Neural progenitor cell (in vitro differentiated cells): ENCODE results near the gene P4HA2. TPM values are rescaled to one million over a fixed set of nuclear protein-coding genes. Genes with fewer than 3 reads are reported as not detected.

Source experiments
- DNase-seq: peaks from one replicate; pipeline ENCODE4 v3.0.0-alpha.2; 2016; ENCODE audit warnings: low spot score
- H2AFZ ChIP-seq: fragments of 200-600 bp; sonication (generic); replicated peaks from 2 replicates; pipeline ENCODE4 v1.6.1; 2016; ENCODE audit warnings: antibody characterized with exemption
- H3F3A ChIP-seq: fragments of 200-600 bp; sonication (generic); 2 replicates; pipeline ENCODE4 v1.6.1; 2016; ENCODE audit warnings: antibody characterized with exemption, low read depth
- H3K27ac ChIP-seq: fragments of 200-600 bp; sonication (generic); 2 replicates; pipeline ENCODE4 v1.5.1; 2016; ENCODE audit warnings: mild to moderate bottlenecking
- H3K27me3 ChIP-seq: fragments of 200-600 bp; sonication (generic); 2 replicates; pipeline ENCODE4 v1.6.1; 2016; ENCODE audit warnings: mild to moderate bottlenecking, moderate library complexity
- H3K36me3 ChIP-seq: fragments of 200-600 bp; sonication (generic); 2 replicates; pipeline ENCODE4 v1.5.1; 2016
- H3K4me1 ChIP-seq: fragments of 200-600 bp; sonication (generic); 2 replicates; pipeline ENCODE4 v1.6.1; 2016; ENCODE audit warnings: mixed run types
- H3K4me2 ChIP-seq: fragments of 200-600 bp; sonication (generic); 2 replicates; pipeline ENCODE4 v1.6.1; 2016
- H3K4me3 ChIP-seq: fragments of 200-600 bp; sonication (generic); 2 replicates; pipeline ENCODE4 v1.5.1; 2016
- H3K79me2 ChIP-seq: fragments of 200-600 bp; sonication (generic); 2 replicates; pipeline ENCODE4 v1.6.1; 2016; ENCODE audit warnings: low read depth
- H3K9ac ChIP-seq: fragments of 200-600 bp; sonication (generic); 2 replicates; pipeline ENCODE4 v1.6.1; 2016
- H3K9me3 ChIP-seq: fragments of 200-600 bp; sonication (generic); 2 replicates; pipeline ENCODE4 v1.5.1; 2016; ENCODE audit warnings: low read depth
- H4K20me1 ChIP-seq: fragments of 200-600 bp; sonication (generic); 2 replicates; pipeline ENCODE4 v1.6.1; 2016; ENCODE audit warnings: low read depth
- H3K27ac Mint-ChIP-seq: 3 replicates; pipeline ENCODE4 v1.8.0; 2021; ENCODE audit warnings: mixed read lengths
- H3K27me3 Mint-ChIP-seq: 2 replicates; pipeline ENCODE4 v1.8.0; 2022; ENCODE audit warnings: low read depth, mild to moderate bottlenecking, inconsistent platforms, moderate library complexity, mixed read lengths; ENCODE audit not compliant: insufficient read depth
- H3K36me3 Mint-ChIP-seq: 3 replicates; pipeline ENCODE4 v1.8.0; 2021; ENCODE audit warnings: mixed read lengths
- H3K4me1 Mint-ChIP-seq: 3 replicates; pipeline ENCODE4 v1.8.0; 2021; ENCODE audit warnings: mixed read lengths
- H3K4me3 Mint-ChIP-seq: 3 replicates; pipeline ENCODE4 v1.8.0; 2021; ENCODE audit warnings: mild to moderate bottlenecking, moderate library complexity, mixed read lengths
- H3K9me3 Mint-ChIP-seq: 3 replicates; pipeline ENCODE4 v1.8.0; 2020; ENCODE audit warnings: mixed read lengths
- EZH2 ChIP-seq: fragments of 200-600 bp; sonication (generic); IDR thresholded peaks from 2 replicates; pipeline ENCODE4 v1.6.1; 2017; ENCODE audit warnings: antibody characterized with exemption, mild to moderate bottlenecking, moderate library complexity
- EZH2phosphoT487 ChIP-seq: fragments of 200-600 bp; sonication (generic); IDR thresholded peaks from 2 replicates; pipeline ENCODE4 v1.6.1; 2017; ENCODE audit warnings: antibody characterized with exemption
- total RNA-seq: library from RNA; depleted of rRNA; stranded (reverse); fragments of >200 nt; gene quantifications from 2 replicates; pipeline ENCODE4 v1.2.3, GENCODE V29; 2015; ENCODE audit warnings: low replicate concordance
- TF ChIP-seq, protein P1 (sequence below): fragments of 200-600 bp; sonication (generic); IDR thresholded peaks from 2 replicates; pipeline ENCODE4 v1.5.1; 2017; ENCODE audit warnings: antibody characterized with exemption, mild to moderate bottlenecking

Gene P4HA2
- total RNA-seq, 1 donor from 2014 or later, result 15.9 TPM

DNA sequence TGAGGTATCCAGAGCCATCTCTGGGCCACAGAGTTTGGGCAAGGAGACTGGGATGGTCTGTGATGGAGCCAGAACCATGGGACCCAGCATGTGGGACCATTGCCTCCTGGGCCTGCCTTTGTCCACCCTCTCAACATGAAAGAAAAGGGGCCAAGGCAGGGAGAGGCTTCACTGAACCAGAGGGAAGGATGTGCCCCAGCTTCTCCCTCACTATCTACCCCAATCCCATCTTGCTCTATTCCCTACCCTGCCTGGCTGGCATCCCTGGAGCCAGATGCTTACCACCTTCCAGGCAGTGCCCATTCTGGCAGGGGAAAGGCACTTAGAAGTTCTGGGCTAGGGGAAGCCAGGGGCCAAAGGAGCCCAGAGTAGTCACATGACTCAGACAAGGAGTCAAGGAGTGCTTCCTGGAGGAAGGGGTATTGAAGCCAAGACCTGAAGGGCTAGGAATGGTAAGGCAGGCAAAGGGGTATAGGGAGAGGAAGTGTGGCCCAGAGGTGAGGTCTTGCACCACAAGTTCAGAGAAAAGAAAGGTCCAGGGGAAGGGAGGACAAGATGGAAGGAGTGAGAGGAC, 39.6 kb upstream of the P4HA2 start:
- H3K4me1 ChIP-seq, result peaks cover 7% of the 10 kb centered on the region
- Mint-ChIP-seq H3K9me3 (no peaks in the 10 kb centered on the region), H3K4me3 (no peak overlapping the region), H3K27ac (no peak overlapping the region), H3K4me1 (peaks cover 40% of the 10 kb centered on the region), H3K36me3 (peaks cover 4% of the 10 kb centered on the region), H3K27me3 (peaks cover 2% of the 10 kb centered on the region)
- TF ChIP-seq EZH2, result no peak
- TF ChIP-seq EZH2phosphoT487, result no peak
- TF ChIP-seq, protein P1, sequence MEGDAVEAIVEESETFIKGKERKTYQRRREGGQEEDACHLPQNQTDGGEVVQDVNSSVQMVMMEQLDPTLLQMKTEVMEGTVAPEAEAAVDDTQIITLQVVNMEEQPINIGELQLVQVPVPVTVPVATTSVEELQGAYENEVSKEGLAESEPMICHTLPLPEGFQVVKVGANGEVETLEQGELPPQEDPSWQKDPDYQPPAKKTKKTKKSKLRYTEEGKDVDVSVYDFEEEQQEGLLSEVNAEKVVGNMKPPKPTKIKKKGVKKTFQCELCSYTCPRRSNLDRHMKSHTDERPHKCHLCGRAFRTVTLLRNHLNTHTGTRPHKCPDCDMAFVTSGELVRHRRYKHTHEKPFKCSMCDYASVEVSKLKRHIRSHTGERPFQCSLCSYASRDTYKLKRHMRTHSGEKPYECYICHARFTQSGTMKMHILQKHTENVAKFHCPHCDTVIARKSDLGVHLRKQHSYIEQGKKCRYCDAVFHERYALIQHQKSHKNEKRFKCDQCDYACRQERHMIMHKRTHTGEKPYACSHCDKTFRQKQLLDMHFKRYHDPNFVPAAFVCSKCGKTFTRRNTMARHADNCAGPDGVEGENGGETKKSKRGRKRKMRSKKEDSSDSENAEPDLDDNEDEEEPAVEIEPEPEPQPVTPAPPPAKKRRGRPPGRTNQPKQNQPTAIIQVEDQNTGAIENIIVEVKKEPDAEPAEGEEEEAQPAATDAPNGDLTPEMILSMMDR, result no peak
- DNase-seq, result no peak
- H2AFZ ChIP-seq, result no peak overlapping the region
- H4K20me1 ChIP-seq, result no peaks in the 10 kb centered on the region
- H3K27ac ChIP-seq, result no peak overlapping the region
- no peaks in the 10 kb centered on the region for H3K27me3 ChIP-seq
- no peaks in the 10 kb centered on the region for H3F3A ChIP-seq
- H3K36me3 ChIP-seq, result no peaks in the 10 kb centered on the region
- no peaks in the 10 kb centered on the region for H3K79me2 ChIP-seq
- H3K9me3 ChIP-seq, result no peaks in the 10 kb centered on the region
- H3K9ac ChIP-seq, result no peak overlapping the region
- no peak overlapping the region for H3K4me2 ChIP-seq
- no peak overlapping the region for H3K4me3 ChIP-seq

DNA sequence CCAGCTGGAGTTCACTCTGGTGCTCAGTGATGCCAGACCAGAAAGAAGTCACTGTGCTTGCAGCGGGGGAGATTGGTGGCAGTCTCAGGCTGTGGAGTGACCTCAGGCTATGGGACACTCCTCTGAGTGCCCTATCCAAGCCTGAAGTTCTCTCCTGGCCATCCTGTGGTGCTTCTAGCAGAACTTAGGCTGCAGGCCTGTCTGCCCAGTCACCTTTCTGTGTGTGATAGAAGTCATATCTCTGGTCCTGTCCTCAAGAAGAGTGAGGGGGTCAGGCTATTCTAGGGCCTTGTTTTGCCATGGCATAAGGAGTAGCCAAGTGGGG, 39.1 kb upstream of the P4HA2 start:
- Histone ChIP-seq H4K20me1 (no peaks in the 10 kb centered on the region), H3K36me3 (no peaks in the 10 kb centered on the region), H3K4me2 (no peak overlapping the region), H3K9ac (no peak overlapping the region), H3F3A (no peaks in the 10 kb centered on the region), H3K27me3 (no peaks in the 10 kb centered on the region), H3K79me2 (no peaks in the 10 kb centered on the region), H3K9me3 (no peaks in the 10 kb centered on the region), H2AFZ (no peak overlapping the region), H3K4me3 (no peak overlapping the region), H3K4me1 (peaks cover 7% of the 10 kb centered on the region), H3K27ac (no peak overlapping the region)
- Mint-ChIP-seq H3K4me3 (no peak overlapping the region), H3K27me3 (peaks cover 2% of the 10 kb centered on the region), H3K36me3 (peaks cover 6% of the 10 kb centered on the region), H3K27ac (no peak overlapping the region), H3K4me1 (peaks cover 39% of the 10 kb centered on the region), H3K9me3 (no peaks in the 10 kb centered on the region)
- TF ChIP-seq EZH2phosphoT487 (no peak), EZH2 (no peak)
- TF ChIP-seq, protein P1, result no peak
- no peak for DNase-seq

DNA sequence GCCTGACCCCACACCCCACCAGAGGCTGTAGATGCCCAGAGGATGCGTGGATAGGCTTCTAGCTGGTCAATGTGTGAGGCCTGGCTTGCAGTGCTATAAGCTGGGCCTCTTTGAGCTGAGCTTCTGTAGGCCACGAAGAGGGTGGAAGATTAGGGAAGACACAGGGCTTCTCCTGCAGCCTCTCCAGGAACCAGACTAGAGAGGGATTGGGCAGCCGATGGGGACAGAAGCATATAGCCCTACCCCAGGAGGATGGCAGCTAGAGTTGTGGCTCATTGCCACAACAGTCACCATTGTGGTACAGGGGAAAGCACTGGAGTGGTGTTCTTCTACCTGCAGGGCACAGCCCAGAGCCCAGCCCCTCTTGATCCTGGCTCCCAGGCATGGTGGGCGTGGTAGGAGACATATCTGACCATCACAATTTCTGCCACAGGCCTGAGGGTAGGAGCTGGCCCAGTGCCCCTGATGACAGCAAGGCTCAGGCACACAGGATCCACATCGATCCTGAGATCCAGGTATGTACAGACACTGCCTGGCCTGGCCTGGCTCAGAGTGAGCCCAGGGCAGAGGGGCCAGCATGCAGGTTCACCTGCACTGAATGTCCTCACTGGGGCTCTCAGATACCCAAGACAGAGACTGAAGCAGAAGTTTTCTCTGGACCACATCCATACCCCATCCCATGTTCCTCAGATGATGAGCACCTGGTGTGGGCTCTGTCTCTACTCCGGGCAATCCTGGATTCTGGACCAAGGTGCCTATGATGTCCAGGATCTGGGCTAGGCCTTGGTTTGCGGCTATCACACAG, 38.6 kb upstream of the P4HA2 start:
- Histone ChIP-seq H3K27ac (no peak overlapping the region), H4K20me1 (no peaks in the 10 kb centered on the region), H3K4me3 (no peak overlapping the region), H3K79me2 (no peaks in the 10 kb centered on the region), H3K27me3 (no peaks in the 10 kb centered on the region), H3F3A (no peaks in the 10 kb centered on the region), H3K9me3 (no peaks in the 10 kb centered on the region), H3K4me1 (peaks cover 7% of the 10 kb centered on the region), H3K4me2 (no peak overlapping the region), H3K9ac (no peak overlapping the region), H2AFZ (no peak overlapping the region), H3K36me3 (no peaks in the 10 kb centered on the region)
- DNase-seq, result no peak
- no peaks in the 10 kb centered on the region for H3K9me3 Mint-ChIP-seq
- peaks cover 2% of the 10 kb centered on the region for H3K27me3 Mint-ChIP-seq
- peak overlapping the region; percentile 53 for H3K27ac Mint-ChIP-seq
- peaks cover 39% of the 10 kb centered on the region for H3K4me1 Mint-ChIP-seq
- TF ChIP-seq, protein P1, result no peak
- no peak for TF ChIP-seq EZH2phosphoT487
- TF ChIP-seq EZH2, result no peak
- no peak overlapping the region for H3K4me3 Mint-ChIP-seq
- peaks cover 8% of the 10 kb centered on the region for H3K36me3 Mint-ChIP-seq
